Measurements from ENCODE around the gene DNAH5. TPM values are rescaled to one million over a fixed set of nuclear protein-coding genes. Genes with fewer than 3 reads are reported as not detected.

Gene DNAH5
- total RNA-seq, 4 donors from 2014 or later, result under 0.01 to 1.8 (median 0.18) TPM

DNA sequence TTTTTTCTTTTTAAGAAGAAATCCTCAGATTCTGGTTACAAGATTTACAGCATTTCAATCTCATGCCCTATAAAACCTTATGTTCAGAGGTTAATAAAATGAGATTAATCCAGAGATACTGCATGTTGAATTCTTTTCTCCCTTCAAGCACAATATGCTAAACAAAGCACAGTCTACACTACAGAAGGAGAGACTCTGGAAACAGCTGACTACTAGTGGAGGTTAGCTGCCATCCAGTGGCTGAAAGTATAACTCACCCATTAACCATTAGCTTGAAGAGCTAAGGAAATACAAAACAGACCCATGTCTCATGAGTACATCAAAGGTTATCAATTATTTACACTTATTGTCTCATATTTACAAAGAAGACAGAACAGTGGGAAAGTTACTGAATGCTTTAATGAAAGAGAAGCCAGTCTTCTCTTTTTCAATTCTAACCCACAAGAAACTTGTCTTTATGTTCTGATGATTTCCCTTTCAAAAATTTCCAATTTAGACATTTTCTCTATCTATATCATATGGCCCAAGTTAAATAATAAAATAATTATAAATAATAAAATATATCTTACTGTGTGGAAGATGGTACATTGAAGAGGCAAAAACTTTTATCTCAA, 12.7 kb upstream of the DNAH5 start:
- intact Hi-C loops (cut with DNase I; ENCODE audit: low total_unique reads), result no loop called here
- Histone ChIP-seq H3K27me3 (no peaks in the 10 kb centered on the region), H3K4me3 (no peak overlapping the region), H3K27ac (no peak overlapping the region), H3K9me3 (no peaks in the 10 kb centered on the region), H3K36me3 (no peaks in the 10 kb centered on the region), H3K4me1 (no peaks in the 10 kb centered on the region)
- TF ChIP-seq, protein P1, sequence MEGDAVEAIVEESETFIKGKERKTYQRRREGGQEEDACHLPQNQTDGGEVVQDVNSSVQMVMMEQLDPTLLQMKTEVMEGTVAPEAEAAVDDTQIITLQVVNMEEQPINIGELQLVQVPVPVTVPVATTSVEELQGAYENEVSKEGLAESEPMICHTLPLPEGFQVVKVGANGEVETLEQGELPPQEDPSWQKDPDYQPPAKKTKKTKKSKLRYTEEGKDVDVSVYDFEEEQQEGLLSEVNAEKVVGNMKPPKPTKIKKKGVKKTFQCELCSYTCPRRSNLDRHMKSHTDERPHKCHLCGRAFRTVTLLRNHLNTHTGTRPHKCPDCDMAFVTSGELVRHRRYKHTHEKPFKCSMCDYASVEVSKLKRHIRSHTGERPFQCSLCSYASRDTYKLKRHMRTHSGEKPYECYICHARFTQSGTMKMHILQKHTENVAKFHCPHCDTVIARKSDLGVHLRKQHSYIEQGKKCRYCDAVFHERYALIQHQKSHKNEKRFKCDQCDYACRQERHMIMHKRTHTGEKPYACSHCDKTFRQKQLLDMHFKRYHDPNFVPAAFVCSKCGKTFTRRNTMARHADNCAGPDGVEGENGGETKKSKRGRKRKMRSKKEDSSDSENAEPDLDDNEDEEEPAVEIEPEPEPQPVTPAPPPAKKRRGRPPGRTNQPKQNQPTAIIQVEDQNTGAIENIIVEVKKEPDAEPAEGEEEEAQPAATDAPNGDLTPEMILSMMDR (IDR thresholded peaks at IDR 0.05), result peak in 1 of 4 experiments; percentile 20
- no peak for TF ChIP-seq POLR2A (IDR thresholded peaks at IDR 0.05)
- no peak for DNase-seq

DNA sequence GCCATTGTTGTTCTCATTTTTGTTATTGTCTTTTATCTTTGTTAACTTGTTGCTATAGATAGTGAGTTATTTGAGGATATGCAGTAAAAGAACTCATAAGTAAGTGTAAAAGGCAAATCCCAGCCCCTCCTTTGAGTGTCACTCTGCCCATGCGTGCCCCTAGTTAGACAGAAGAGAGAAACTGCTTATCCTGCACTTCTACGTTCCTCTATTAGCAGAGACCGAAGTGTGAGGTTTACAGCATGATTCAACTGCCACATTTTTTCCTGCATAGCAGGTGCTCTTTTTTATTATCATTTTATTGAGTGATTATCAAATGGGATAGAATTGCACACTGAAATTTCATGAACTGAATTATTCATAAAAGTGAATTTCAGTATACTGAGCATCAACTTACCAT, 12.0 kb upstream of the DNAH5 start:
- no peak overlapping the region for H3K4me3 ChIP-seq
- DNase-seq, result no peak
- no peaks in the 10 kb centered on the region for H3K36me3 ChIP-seq
- H3K27me3 ChIP-seq, result no peaks in the 10 kb centered on the region
- H3K27ac ChIP-seq, result no peak overlapping the region
- no peaks in the 10 kb centered on the region for H3K9me3 ChIP-seq
- intact Hi-C loops (cut with DNase I; ENCODE audit: low total_unique reads), result no loop called here
- no peaks in the 10 kb centered on the region for H3K4me1 ChIP-seq
- TF ChIP-seq, protein P1 (IDR thresholded peaks at IDR 0.05), result no peak
- no peak for TF ChIP-seq POLR2A (IDR thresholded peaks at IDR 0.05)

DNA sequence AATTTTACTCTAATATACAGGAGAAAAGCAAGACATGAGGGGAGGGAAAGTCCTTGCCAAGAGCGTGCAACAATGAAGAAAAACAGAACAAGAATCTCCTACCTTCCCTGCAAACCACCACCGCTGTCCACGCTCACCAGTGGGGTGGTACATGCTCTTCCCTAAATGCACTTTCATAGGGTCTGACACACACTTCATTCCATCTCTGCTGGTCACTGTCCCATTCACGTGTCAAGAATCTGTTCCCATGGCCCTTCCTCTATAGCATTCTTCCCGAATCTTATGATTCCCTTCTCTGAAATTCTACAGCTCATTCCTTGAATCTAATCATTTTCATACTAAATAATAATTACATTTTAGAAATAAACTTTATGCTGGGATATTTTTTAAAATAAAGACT, 11.4 kb upstream of the DNAH5 start:
- H3K36me3 ChIP-seq, result no peaks in the 10 kb centered on the region
- intact Hi-C loops (cut with DNase I; ENCODE audit: low total_unique reads), result no loop called here

DNA sequence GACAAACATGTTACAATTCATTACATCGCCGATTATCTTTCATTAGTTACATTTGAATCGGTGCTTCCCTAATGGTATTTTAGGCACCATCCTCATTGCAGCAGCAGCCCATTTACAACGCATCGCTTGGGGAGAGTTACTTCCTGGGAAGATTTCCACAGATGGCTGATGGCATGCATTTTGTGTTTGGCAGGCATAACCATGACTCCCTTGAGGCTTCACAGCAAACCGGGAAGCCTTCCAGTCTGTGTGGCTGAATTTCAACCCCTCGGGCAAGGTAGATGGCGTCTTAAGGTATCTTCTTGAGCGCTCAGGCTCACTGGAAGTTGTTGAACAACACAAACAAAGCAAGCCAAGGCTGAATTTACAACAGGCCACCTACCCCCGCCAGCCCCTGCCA, 1.6 kb upstream of the DNAH5 start:
- H3K36me3 ChIP-seq, result no peaks in the 10 kb centered on the region
- intact Hi-C loops (cut with DNase I; ENCODE audit: low total_unique reads), result no loop called here
- H3K27ac ChIP-seq, result no peak overlapping the region
- no peak overlapping the region for H3K4me3 ChIP-seq
- TF ChIP-seq, protein P1 (IDR thresholded peaks at IDR 0.05), result no peak
- no peak for TF ChIP-seq POLR2A (IDR thresholded peaks at IDR 0.05)
- H3K9me3 ChIP-seq, result no peaks in the 10 kb centered on the region
- no peaks in the 10 kb centered on the region for H3K27me3 ChIP-seq
- no peaks in the 10 kb centered on the region for H3K4me1 ChIP-seq
- no peak for DNase-seq

More for the DNA sequence above, 11.4 kb upstream of the DNAH5 start:
- no peaks in the 10 kb centered on the region for H3K4me1 ChIP-seq
- no peak overlapping the region for H3K4me3 ChIP-seq
- no peaks in the 10 kb centered on the region for H3K9me3 ChIP-seq
- DNase-seq, result no peak
- no peak for TF ChIP-seq POLR2A (IDR thresholded peaks at IDR 0.05)
- TF ChIP-seq, protein P1 (IDR thresholded peaks at IDR 0.05), result no peak
- H3K27ac ChIP-seq, result no peak overlapping the region
- H3K27me3 ChIP-seq, result no peaks in the 10 kb centered on the region

DNA sequence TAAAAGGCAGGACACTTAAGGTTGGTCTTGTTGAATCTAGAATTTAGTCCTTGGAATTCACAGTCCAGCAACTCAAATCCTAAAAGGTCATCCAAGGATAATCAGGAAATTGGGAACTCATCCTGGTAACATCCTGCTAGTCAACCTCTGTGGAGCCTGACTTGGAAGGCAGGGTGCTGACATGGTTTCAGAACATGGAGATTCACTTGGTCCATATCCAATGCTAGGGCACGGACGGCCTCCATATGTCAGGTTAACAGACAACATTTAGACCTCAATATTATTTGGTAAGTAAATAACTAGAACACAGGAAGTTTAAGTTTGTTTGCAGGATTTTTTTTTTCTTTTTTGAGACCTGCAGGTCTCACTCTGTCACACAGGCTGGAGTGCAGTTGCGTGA, 783 bp upstream of the DNAH5 start:
- Histone ChIP-seq H3K4me1 (no peaks in the 10 kb centered on the region), H3K36me3 (no peaks in the 10 kb centered on the region), H3K9me3 (no peaks in the 10 kb centered on the region), H3K4me3 (no peak overlapping the region), H3K27ac (no peak overlapping the region), H3K27me3 (no peaks in the 10 kb centered on the region)
- no peak for DNase-seq
- TF ChIP-seq, protein P1 (IDR thresholded peaks at IDR 0.05), result no peak
- TF ChIP-seq POLR2A (IDR thresholded peaks at IDR 0.05), result no peak
- intact Hi-C loops (cut with DNase I; ENCODE audit: low total_unique reads), result no loop called here
